Measurements from ENCODE around the gene PRPH2.
A peak's percentile ranks its signal among the peaks of the same experiment; 100 is the strongest.

The PRPH2 gene

DNA sequence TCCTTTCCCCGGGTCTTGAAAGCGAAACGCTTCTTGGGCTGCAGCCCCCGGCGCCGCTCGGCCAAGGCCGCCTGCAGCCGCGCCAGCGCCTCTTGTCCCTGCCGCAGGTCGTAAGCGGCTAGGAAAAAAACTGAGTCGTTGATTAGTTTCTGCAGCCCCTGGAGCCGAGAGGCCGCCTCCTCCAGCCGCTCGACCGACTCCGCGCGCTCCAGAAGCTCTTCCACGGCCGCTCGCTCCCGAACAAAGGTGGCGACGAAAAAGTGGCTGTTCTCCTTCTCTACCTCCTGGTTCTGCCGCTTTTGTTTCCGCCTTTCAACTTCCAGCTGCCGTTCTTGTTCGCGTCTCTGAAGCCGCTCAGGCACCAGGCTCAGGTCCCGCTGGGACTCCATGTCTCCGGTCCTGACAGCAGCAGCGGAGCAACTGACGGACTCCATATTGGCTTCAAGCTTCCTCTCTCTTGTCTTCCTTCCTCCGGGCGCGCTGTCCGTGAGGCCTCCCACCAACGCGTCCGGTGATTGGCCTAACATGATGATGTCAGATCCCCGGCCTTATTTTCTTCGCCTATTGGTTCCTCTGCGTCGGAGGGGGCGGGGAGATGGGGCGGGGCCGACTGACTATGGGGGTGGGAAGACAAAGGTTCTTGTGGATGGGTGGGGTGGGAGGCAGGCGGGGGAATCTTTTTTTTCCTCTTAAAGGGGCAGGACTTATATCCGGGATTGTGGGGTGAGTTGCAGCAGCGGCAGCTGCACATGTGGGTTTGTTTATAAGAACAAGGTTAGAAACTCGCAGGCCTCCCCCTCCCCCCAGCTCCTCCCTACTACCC, 23.5 kb upstream of the PRPH2 start, which contains the start of gene TBCC:
TSS of gene TBCC (minus strand) at position 464 of the 823 bp plus-strand sequence. CDS start at position 434, 30 bp downstream.
- Histone ChIP-seq H3K9ac (ENCODE audit: low read length) (peak within 1 kb of the TSS; percentile 100), H2BK120ac (ENCODE audit: low read depth, low read length) (peak within 1 kb of the TSS; percentile 100), H2BK15ac (ENCODE audit: low read depth, poor library complexity, severe bottlenecking) (peak within 1 kb of the TSS; percentile 98), H3K18ac (ENCODE audit: low read depth in 1 of 2, low read length in 2 of 2) (peak within 1 kb of the TSS; percentile 98 to 99), H3K27me3 (ENCODE audit: control insufficient read depth in 1 of 2, insufficient read depth in 1 of 2, low read length in 2 of 2) (no peaks in the 10 kb centered on the region), H4K91ac (ENCODE audit: low read length) (peak within 1 kb of the TSS; percentile 99), H3K36me3 (ENCODE audit: control insufficient read depth in 1 of 2, insufficient read depth in 2 of 2, low read depth in 1 of 2, low read length in 2 of 2) (peaks cover 3 to 10% of the 10 kb centered on the region in 2 experiments), H3K14ac (ENCODE audit: low read length in 2 of 2) (peak within 1 kb of the TSS; percentile 86 to 96), H3K4me2 (ENCODE audit: low read length, poor library complexity, severe bottlenecking) (peak within 1 kb of the TSS; percentile 94), H2BK12ac (ENCODE audit: low read length in 2 of 2) (peak within 1 kb of the TSS; percentile 37 to 88), H2AFZ (ENCODE audit: low read depth, low read length) (peak within 1 kb of the TSS; percentile 72), H3K27ac (ENCODE audit: low read length, poor library complexity, severe bottlenecking) (peak within 1 kb of the TSS; percentile 99), H3K23ac (ENCODE audit: low read length in 2 of 2) (peak within 1 kb of the TSS; percentile 60), H3K4me3 (ENCODE audit: insufficient read depth in 1 of 2, low read depth in 1 of 2, low read length in 2 of 2) (peak within 1 kb of the TSS; percentile 94 to 96), H3K9me3 (ENCODE audit: control insufficient read depth, low read length) (no peaks in the 10 kb centered on the region), H3K4me1 (ENCODE audit: control insufficient read depth, insufficient read depth, low read depth, low read length) (peaks cover 17% of the 10 kb centered on the region), H2AK5ac (ENCODE audit: low read length, severe bottlenecking) (peak within 1 kb of the TSS; percentile 61), H3K79me1 (replicated peaks; ENCODE audit: low read length, poor library complexity, severe bottlenecking) (peaks cover 8% of the 10 kb centered on the region), H4K8ac (ENCODE audit: low read length) (peak within 1 kb of the TSS; percentile 97), H3K4ac (ENCODE audit: low read depth in 1 of 2, low read length in 2 of 2) (peak within 1 kb of the TSS; percentile 97 to 99), H2BK5ac (ENCODE audit: low read depth, low read length, poor library complexity, severe bottlenecking) (peak within 1 kb of the TSS; percentile 96)
- under 1% methylated on average over 52 of the region's 57 CpGs for WGBS
- peak; percentile 99 for DNase-seq

GRCh38 chr6:42745083-42745639, 22.8 kb upstream of the PRPH2 start:
- peak overlapping the region; percentile 67 for H3K4me2 ChIP-seq (ENCODE audit: low read length, poor library complexity, severe bottlenecking)
- H2BK12ac ChIP-seq (ENCODE audit: low read length in 2 of 2) = peak overlapping the region in 1 of 2 experiments; percentile 10
- peak overlapping the region; percentile 97 for H4K8ac ChIP-seq (ENCODE audit: low read length)
- H3K9ac ChIP-seq (ENCODE audit: low read length) = peak overlapping the region; percentile 98
- H2BK5ac ChIP-seq (ENCODE audit: low read depth, low read length, poor library complexity, severe bottlenecking) = peak overlapping the region; percentile 33
- no peaks in the 10 kb centered on the region for H3K27me3 ChIP-seq (ENCODE audit: control insufficient read depth in 1 of 2, insufficient read depth in 1 of 2, low read length in 2 of 2)
- 3% methylated on average over 29 of the region's 29 CpGs for WGBS
- peaks cover 17% of the 10 kb centered on the region for H3K4me1 ChIP-seq (ENCODE audit: control insufficient read depth, insufficient read depth, low read depth, low read length)
- peak overlapping the region; percentile 40 to 97 for H3K4ac ChIP-seq (ENCODE audit: low read depth in 1 of 2, low read length in 2 of 2)
- peak overlapping the region; percentile 98 for H3K27ac ChIP-seq (ENCODE audit: low read length, poor library complexity, severe bottlenecking)
- H2BK120ac ChIP-seq (ENCODE audit: low read depth, low read length) = peak overlapping the region; percentile 85
- peak overlapping the region; percentile 6 for H2AK5ac ChIP-seq (ENCODE audit: low read length, severe bottlenecking)
- H2AFZ ChIP-seq (ENCODE audit: low read depth, low read length) = no peak overlapping the region
- peak overlapping the region in 1 of 2 experiments; percentile 60 for H3K23ac ChIP-seq (ENCODE audit: low read length in 2 of 2)
- H3K4me3 ChIP-seq (ENCODE audit: insufficient read depth in 1 of 2, low read depth in 1 of 2, low read length in 2 of 2) = peak overlapping the region; percentile 94 to 96
- peak; percentile 67 for DNase-seq
- H3K18ac ChIP-seq (ENCODE audit: low read depth in 1 of 2, low read length in 2 of 2) = peak overlapping the region; percentile 92 to 98
- H3K14ac ChIP-seq (ENCODE audit: low read length in 2 of 2) = peak overlapping the region; percentile 78 to 86
- peak overlapping the region; percentile 2 for H4K91ac ChIP-seq (ENCODE audit: low read length)
- no peaks in the 10 kb centered on the region for H3K9me3 ChIP-seq (ENCODE audit: control insufficient read depth, low read length)
- peaks cover 6% of the 10 kb centered on the region for H3K79me1 ChIP-seq (replicated peaks; ENCODE audit: low read length, poor library complexity, severe bottlenecking)
- H2BK15ac ChIP-seq (ENCODE audit: low read depth, poor library complexity, severe bottlenecking) = peak overlapping the region; percentile 98
- H3K36me3 ChIP-seq (ENCODE audit: control insufficient read depth in 1 of 2, insufficient read depth in 2 of 2, low read depth in 1 of 2, low read length in 2 of 2) = peaks cover 3 to 10% of the 10 kb centered on the region in 2 experiments

DNA sequence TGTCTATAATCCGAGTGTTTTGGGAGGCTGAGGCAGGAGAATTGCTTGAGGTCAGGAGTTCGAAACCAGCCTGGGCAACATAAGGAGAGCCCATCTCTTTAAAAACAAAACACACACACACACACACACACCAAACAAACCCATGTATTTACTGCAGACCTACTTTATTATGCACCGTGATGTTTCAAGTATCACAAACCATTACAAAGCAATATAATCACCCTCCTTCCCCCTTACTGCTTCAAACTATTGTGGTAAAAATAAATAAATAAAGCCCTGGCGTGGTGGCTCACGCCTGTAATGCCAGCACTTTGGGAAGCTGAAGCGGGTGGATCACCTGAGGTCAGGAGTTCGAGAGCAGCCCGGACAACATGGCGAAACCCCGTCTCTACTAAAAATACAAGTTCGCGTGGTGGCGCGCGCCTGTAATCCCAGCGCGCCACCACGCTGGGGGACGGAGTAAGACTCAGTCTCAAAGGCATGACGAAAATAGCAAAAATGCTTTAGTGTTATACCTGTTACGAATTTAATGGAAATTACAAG, 22.0 kb upstream of the PRPH2 start:
- peaks cover 17% of the 10 kb centered on the region for H3K4me1 ChIP-seq (ENCODE audit: control insufficient read depth, insufficient read depth, low read depth, low read length)
- no peaks in the 10 kb centered on the region for H3K9me3 ChIP-seq (ENCODE audit: control insufficient read depth, low read length)
- DNase-seq = no peak
- H3K14ac ChIP-seq (ENCODE audit: low read length in 2 of 2) = no peak overlapping the region
- H3K23ac ChIP-seq (ENCODE audit: low read length in 2 of 2) = no peak overlapping the region
- H3K36me3 ChIP-seq (ENCODE audit: control insufficient read depth in 1 of 2, insufficient read depth in 2 of 2, low read depth in 1 of 2, low read length in 2 of 2) = peaks cover 3 to 10% of the 10 kb centered on the region in 2 experiments
- H2AFZ ChIP-seq (ENCODE audit: low read depth, low read length) = no peak overlapping the region
- H4K91ac ChIP-seq (ENCODE audit: low read length) = no peak overlapping the region
- H2BK15ac ChIP-seq (ENCODE audit: low read depth, poor library complexity, severe bottlenecking) = no peak overlapping the region
- no peak overlapping the region for H2BK120ac ChIP-seq (ENCODE audit: low read depth, low read length)
- 83% methylated on average over 17 of the region's 21 CpGs for WGBS
- H3K4ac ChIP-seq (ENCODE audit: low read depth in 1 of 2, low read length in 2 of 2) = no peak overlapping the region
- peaks cover 4% of the 10 kb centered on the region for H3K79me1 ChIP-seq (replicated peaks; ENCODE audit: low read length, poor library complexity, severe bottlenecking)
- no peaks in the 10 kb centered on the region for H3K27me3 ChIP-seq (ENCODE audit: control insufficient read depth in 1 of 2, insufficient read depth in 1 of 2, low read length in 2 of 2)
- H3K27ac ChIP-seq (ENCODE audit: low read length, poor library complexity, severe bottlenecking) = no peak overlapping the region
- H3K4me3 ChIP-seq (ENCODE audit: insufficient read depth in 1 of 2, low read depth in 1 of 2, low read length in 2 of 2) = peak overlapping the region; percentile 35 to 94
- no peak overlapping the region for H2BK12ac ChIP-seq (ENCODE audit: low read length in 2 of 2)
- H3K18ac ChIP-seq (ENCODE audit: low read depth in 1 of 2, low read length in 2 of 2) = no peak overlapping the region
- no peak overlapping the region for H4K8ac ChIP-seq (ENCODE audit: low read length)
- H3K9ac ChIP-seq (ENCODE audit: low read length) = peak overlapping the region; percentile 98
- peak overlapping the region; percentile 67 for H3K4me2 ChIP-seq (ENCODE audit: low read length, poor library complexity, severe bottlenecking)
- no peak overlapping the region for H2AK5ac ChIP-seq (ENCODE audit: low read length, severe bottlenecking)
- no peak overlapping the region for H2BK5ac ChIP-seq (ENCODE audit: low read depth, low read length, poor library complexity, severe bottlenecking)

Measured in mesenchymal stem cell (in vitro differentiated cells and primary cell).